ENCODE data around the gene CDH4. TPM values are rescaled to one million over a fixed set of nuclear protein-coding genes. Genes with fewer than 3 reads are reported as not detected.

Gene CDH4
- total and polyA plus RNA-seq, 9 of the 15 experiments (the other 6 are each of a cell fraction or from before 2014, with no cell fraction given): 0.04 TPM; not detected in 8

- Histone ChIP-seq H3K9me3 (replicated peaks; ENCODE audit: control insufficient read depth, insufficient read depth, low read depth, low read length) (no peaks in the 10 kb centered on the region), H3K9ac (ENCODE audit: insufficient read depth in 1 of 2, low read depth in 2 of 2, low read length in 2 of 2) (no peak overlapping the region), H3K4me3 (no peak overlapping the region), H3K36me3 (ENCODE audit: control insufficient read depth, insufficient read depth, low read length) (no peaks in the 10 kb centered on the region), H3K27me3 (ENCODE audit: control insufficient read depth in 2 of 2, insufficient read depth in 2 of 2, low read length in 2 of 2) (peaks cover 4 to 10% of the 10 kb centered on the region in 2 experiments; a peak in 2 of 5 replicates), H3K9me1 (ENCODE audit: control insufficient read depth, insufficient read depth, low read length) (no peaks in the 10 kb centered on the region), H3K27ac (ENCODE audit: extremely low read depth, low read depth, low read length) (no peak overlapping the region), H3K4me1 (replicated peaks in 1 of 2; ENCODE audit: control insufficient read depth in 2 of 2, insufficient read depth in 2 of 2, low read length in 2 of 2) (no peaks in the 10 kb centered on the region), H3K79me2 (ENCODE audit: control insufficient read depth, insufficient read depth, low read length) (no peaks in the 10 kb centered on the region), H4K20me1 (replicated peaks; ENCODE audit: control insufficient read depth, insufficient read depth, low read length) (peaks cover 8% of the 10 kb centered on the region; the same call in 1 of the 2 replicates), H3K4me2 (ENCODE audit: insufficient read depth, low read length) (no peak overlapping the region), H2AFZ (ENCODE audit: low read depth, low read length) (no peak overlapping the region)
- BruUV-seq (replicated peaks): no TSS peak
- FAIRE-seq: no peak
- in situ Hi-C loops (cut with MboI) (no loop called here), intact Hi-C loops (cut with micrococcal nuclease) (no loop called here)
- DNase-seq (ENCODE audit: extremely low read depth in 1 of 4, low spot score in 3 of 4): no peak
- no peak for TF ChIP-seq NCOA1 (IDR thresholded peaks at IDR 0.05; ENCODE audit: low read depth)
- peak; percentile 18; the same call in 1 of the 2 replicates for TF ChIP-seq TFE3 (CRISPR knock-in tag; IDR thresholded peaks at IDR 0.05)
- CTCF ChIA-PET (ENCODE audit: low intra/inter-chr PET ratio): no interaction called here
- ATAC-seq: no peak
- POLR2A ChIA-PET: interaction anchor here (1.2 kb wide), 1 partner anchor 12 kb away, joined by 3 read pairs; no protein-coding TSS in a partner anchor
- WGBS (ENCODE audit: insufficient coverage, low coverage, missing lambda C conversion rate): 2% methylated on average over 13 of the region's 13 CpGs
These were observed 69.4 kb downstream of the CDH4 start for GRCh38 chr20:61321481-61321880.

- FAIRE-seq (no peak), DNase-seq (ENCODE audit: extremely low read depth in 1 of 4, low spot score in 3 of 4) (no peak), ATAC-seq (no peak)
- no peaks in the 10 kb centered on the region for H3K79me2 ChIP-seq (ENCODE audit: control insufficient read depth, insufficient read depth, low read length)
- peaks cover 8% of the 10 kb centered on the region; the same call in 1 of the 2 replicates for H4K20me1 ChIP-seq (replicated peaks; ENCODE audit: control insufficient read depth, insufficient read depth, low read length)
- CTCF ChIA-PET (ENCODE audit: low intra/inter-chr PET ratio): no interaction called here
- no TSS peak for BruUV-seq (replicated peaks)
- intact Hi-C loops (cut with micrococcal nuclease) (no loop called here), in situ Hi-C loops (cut with MboI) (no loop called here)
- no peaks in the 10 kb centered on the region for H3K4me1 ChIP-seq (replicated peaks in 1 of 2; ENCODE audit: control insufficient read depth in 2 of 2, insufficient read depth in 2 of 2, low read length in 2 of 2)
- no peak overlapping the region for H3K4me3 ChIP-seq
- no peak overlapping the region for H3K27ac ChIP-seq (ENCODE audit: extremely low read depth, low read depth, low read length)
- H3K4me2 ChIP-seq (ENCODE audit: insufficient read depth, low read length): no peak overlapping the region
- POLR2A ChIA-PET: no interaction called here
- H3K36me3 ChIP-seq (ENCODE audit: control insufficient read depth, insufficient read depth, low read length): no peaks in the 10 kb centered on the region
- no peaks in the 10 kb centered on the region for H3K9me3 ChIP-seq (replicated peaks; ENCODE audit: control insufficient read depth, insufficient read depth, low read depth, low read length)
- H3K27me3 ChIP-seq (ENCODE audit: control insufficient read depth in 2 of 2, insufficient read depth in 2 of 2, low read length in 2 of 2): peaks cover 4 to 9% of the 10 kb centered on the region in 2 experiments; a peak in 2 of 5 replicates
- H2AFZ ChIP-seq (ENCODE audit: low read depth, low read length): no peak overlapping the region
- no peaks in the 10 kb centered on the region for H3K9me1 ChIP-seq (ENCODE audit: control insufficient read depth, insufficient read depth, low read length)
- 2% methylated on average over 14 of the region's 14 CpGs for WGBS (ENCODE audit: insufficient coverage, low coverage, missing lambda C conversion rate)
- H3K9ac ChIP-seq (ENCODE audit: insufficient read depth in 1 of 2, low read depth in 2 of 2, low read length in 2 of 2): no peak overlapping the region
- TF ChIP-seq SFPQ (IDR thresholded peaks at IDR 0.05; ENCODE audit: low read depth, low read length) (no peak), COPS2 (conservative IDR thresholded peaks at IDR 0.05) (no peak), ZNF830 (CRISPR knock-in tag; IDR thresholded peaks at IDR 0.05) (no peak), KDM1A (IDR thresholded peaks at IDR 0.05) (no peak), MXI1 (IDR thresholded peaks at IDR 0.05; ENCODE audit: low read depth, low read length) (no peak), RBM25 (IDR thresholded peaks at IDR 0.05; ENCODE audit: low read depth, low read length, severe bottlenecking) (no peak), TAF9B (IDR thresholded peaks at IDR 0.05; ENCODE audit: partially characterized antibody) (no peak), FOS (IDR thresholded peaks at IDR 0.05; ENCODE audit: extremely low read depth, insufficient read length) (no peak), RFX1 (IDR thresholded peaks at IDR 0.05) (no peak), ZNF445 (CRISPR knock-in tag; IDR thresholded peaks at IDR 0.05; ENCODE audit: low read depth) (no peak)
These were observed 70.2 kb downstream of the CDH4 start for GRCh38 chr20:61322151-61322865.
